Urinary bladder (tissue), 4 donors: Measurements from ENCODE around the gene RYR3. TPM values are rescaled to one million over a fixed set of nuclear protein-coding genes. Genes with fewer than 3 reads are reported as not detected.

Experiments used
- DNase-seq: peaks from one replicate; pipeline ENCODE4 v3.0.0-alpha.2; 2015; ENCODE audit errors: extremely low spot score
- H3K27ac ChIP-seq: one replicate; pipeline ENCODE4 v1.5.1; 2013; ENCODE audit warnings: low read depth, mild to moderate bottlenecking, moderate library complexity
- H3K36me3 ChIP-seq: one replicate; pipeline ENCODE4 v1.6.1; 2013; ENCODE audit warnings: mild to moderate bottlenecking, moderate library complexity; ENCODE audit not compliant: insufficient read depth
- H3K4me1 ChIP-seq: one replicate; pipeline ENCODE4 v1.6.1; 2013; ENCODE audit warnings: mild to moderate bottlenecking, moderate library complexity; ENCODE audit not compliant: insufficient read depth
- H3K4me3 ChIP-seq: one replicate; pipeline ENCODE4 v1.5.1; 2013; ENCODE audit warnings: low read depth, low read length
- WGBS: extraction: QIAGEN DNeasy Blood & Tissue Kit; methylation state at CpG from one replicate; pipeline ENCODE4 v1.1.7; 2013; 5-methylcytosine and 5-hydroxymethylcytosine counted together
- polyA plus RNA-seq: library from polyadenylated mRNA; stranded (reverse); fragments of 200-250 nt; gene quantifications from one replicate; pipeline ENCODE4 v1.2.3, GENCODE V29; 2013
- total RNA-seq: library from RNA; depleted of rRNA; stranded (reverse); fragments of >200 nt; gene quantifications from one replicate; pipeline ENCODE4 v1.2.3, GENCODE V29; 2014
- donor health status: healthy with polysubstance abuse.
- donor health status: healthy.

RYR3 gene
- total and polyA plus RNA-seq, 2 donors: 5.1 to 10.5 TPM

DNA sequence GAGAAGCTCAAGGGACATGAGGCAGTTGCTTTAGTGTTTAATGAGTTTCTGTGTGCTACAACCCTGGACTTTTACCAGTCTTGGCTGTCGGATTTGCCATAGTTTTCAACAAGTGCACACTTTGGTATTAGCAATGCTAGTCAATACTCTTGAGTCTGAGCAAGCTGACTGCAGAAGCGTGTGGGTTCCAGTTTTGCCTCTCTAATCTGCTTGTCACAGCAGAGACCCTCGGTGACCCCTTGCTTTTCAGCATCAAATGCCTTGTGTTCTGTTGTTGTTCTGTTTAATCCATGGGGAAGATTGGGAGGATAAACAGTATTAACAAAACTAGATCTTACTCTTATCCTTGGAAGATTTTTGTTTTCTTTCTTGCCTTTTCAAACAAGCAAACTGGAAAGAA lies 463.2 kb downstream of the RYR3 start:
- Histone ChIP-seq H3K27ac (no peak overlapping the region), H3K4me1 (no peaks in the 10 kb centered on the region), H3K36me3 (no peaks in the 10 kb centered on the region), H3K4me3 (no peak overlapping the region)
- DNase-seq: no peak
- 49% methylated on average over 3 of the region's 3 CpGs for WGBS

DNA sequence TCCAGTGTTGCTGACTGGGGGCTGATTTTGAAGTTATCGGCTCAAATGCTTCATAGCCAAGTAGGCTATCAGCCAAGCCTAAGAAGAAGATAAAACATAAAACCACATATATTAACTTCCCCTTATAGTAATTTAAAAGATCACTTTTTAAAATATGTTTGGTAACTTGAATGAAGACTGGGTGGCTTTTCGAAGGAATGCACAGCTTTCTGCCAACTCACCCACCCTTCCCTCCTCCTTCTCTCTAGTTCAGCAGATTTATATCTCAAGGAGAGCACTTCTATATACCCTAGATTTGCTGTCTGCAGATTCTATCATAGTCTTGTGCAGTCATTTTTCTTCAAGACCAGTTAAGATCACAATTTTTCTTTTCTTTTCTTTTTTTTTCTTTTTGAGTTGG lies 468.1 kb downstream of the RYR3 start:
- 60% methylated on average over 2 of the region's 2 CpGs for WGBS
- H3K36me3 ChIP-seq: no peaks in the 10 kb centered on the region
- DNase-seq: no peak
- no peaks in the 10 kb centered on the region for H3K4me1 ChIP-seq
- H3K27ac ChIP-seq: no peak overlapping the region
- no peak overlapping the region for H3K4me3 ChIP-seq

DNA sequence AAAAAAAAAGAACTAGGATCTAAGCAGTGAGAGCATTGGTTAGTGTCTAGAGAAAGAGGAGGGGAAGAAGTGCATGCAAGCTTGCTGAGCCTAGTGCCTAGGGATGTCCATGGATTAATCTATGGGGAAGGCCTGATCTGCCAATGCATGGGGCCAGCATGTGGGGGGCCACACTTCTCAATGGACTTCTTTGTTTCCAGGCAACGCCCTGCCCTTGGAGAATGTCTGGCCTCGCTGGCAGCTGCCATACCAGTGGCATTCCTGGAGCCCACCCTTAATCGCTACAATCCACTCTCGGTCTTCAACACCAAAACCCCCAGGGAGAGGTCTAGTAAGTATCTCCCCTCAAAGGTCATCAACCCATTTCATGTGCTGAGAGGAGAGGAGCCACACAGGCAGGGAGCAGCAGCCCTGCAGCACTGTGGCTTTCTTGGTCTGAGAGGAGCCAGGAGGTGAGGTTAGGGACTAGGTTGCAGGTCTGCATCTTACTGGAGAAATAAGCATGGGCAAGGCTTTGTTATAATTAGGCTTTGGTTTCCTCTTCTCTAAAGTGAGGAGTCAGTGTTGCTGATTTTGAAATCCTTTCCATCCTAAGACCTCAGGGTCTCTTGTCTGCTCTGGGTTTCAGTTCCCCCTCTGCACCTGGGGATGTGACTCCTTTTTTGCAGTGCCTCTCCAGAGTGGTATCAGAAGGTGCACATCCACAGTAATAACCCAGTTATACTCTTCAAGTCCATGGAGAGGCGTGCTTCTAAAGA lies 469.4 kb downstream of the RYR3 start:
- no peak overlapping the region for H3K4me3 ChIP-seq
- H3K36me3 ChIP-seq: no peaks in the 10 kb centered on the region
- H3K4me1 ChIP-seq: no peaks in the 10 kb centered on the region
- H3K27ac ChIP-seq: no peak overlapping the region
- DNase-seq: no peak
- 87% methylated on average over 5 of the region's 5 CpGs for WGBS

DNA sequence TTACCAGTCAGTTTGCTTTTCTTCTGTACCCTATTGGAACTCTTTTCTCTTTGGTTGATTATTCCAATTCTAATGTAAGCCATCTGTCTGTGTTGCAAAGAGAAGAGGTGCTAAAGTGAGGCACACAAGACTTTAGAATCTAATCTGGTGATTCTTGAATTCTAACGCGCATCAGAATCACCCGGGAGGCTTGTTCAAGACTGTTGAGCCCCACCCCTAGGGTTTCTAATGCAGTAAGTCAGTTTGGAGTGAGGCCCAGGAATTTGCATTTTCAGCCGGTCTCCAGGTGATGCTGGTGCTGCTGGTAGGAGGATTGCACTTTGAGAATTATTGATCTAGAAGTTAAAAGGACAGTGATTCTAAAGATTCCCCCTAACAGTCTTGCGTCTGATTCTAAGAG lies 472.2 kb downstream of the RYR3 start:
- Histone ChIP-seq H3K27ac (no peak overlapping the region), H3K4me3 (no peak overlapping the region), H3K4me1 (no peaks in the 10 kb centered on the region), H3K36me3 (no peaks in the 10 kb centered on the region)
- no peak for DNase-seq
- WGBS: 74% methylated on average over 5 of the region's 5 CpGs

DNA sequence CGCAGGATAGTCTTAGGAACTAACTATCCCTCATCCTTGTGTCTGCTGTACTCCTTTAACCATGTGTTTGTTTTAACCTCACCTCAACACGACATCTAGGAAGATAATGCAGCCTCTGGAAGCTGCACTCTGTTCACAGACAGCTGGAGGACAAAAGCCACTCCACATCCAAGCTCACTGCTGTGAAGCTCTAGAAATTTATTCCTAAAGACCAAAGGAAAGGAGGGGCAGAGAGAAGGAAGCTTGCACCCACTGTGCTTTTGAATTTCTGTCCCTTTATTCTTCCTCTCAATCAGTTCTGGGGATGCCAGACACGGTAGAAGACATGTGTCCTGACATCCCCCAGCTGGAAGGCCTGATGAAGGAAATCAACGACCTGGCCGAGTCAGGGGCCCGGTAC lies 474.6 kb downstream of the RYR3 start:
- no peak overlapping the region for H3K4me3 ChIP-seq
- H3K4me1 ChIP-seq: no peaks in the 10 kb centered on the region
- H3K36me3 ChIP-seq: no peaks in the 10 kb centered on the region
- no peak overlapping the region for H3K27ac ChIP-seq
- DNase-seq: no peak
- 65% methylated on average over 6 of the region's 6 CpGs for WGBS

DNA sequence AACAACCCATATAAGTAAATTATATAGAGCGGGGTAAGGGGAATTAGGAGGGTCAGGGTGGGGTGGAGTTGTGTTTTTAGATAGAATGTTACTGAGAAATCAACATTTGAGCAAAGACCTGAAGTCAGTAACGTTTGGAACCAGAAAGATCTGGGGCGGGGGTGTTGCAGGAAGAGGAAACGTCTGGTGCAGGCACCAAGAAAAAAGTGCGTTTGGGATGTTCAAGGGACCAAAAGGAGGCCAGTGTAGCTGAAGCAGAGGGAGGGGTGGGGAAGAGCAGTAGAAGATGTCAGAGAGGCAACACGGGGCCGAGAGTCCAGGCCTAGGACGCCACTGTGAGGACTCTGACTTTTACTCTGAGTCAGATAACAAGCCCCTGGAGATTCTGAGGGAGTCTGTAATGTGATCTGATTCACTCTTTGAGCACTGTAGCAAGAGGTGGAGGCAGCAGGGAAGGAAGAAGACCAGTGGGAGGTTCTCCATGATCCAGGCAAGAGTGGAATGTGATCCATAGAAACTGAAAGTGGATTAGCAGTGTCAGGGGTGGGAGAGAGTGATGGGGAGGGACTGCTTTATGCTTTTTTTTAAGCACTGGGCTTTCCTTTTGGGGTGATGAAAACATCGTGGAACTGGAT lies 478.3 kb downstream of the RYR3 start:
- Histone ChIP-seq H3K4me3 (no peak overlapping the region), H3K4me1 (no peaks in the 10 kb centered on the region), H3K27ac (no peak overlapping the region), H3K36me3 (no peaks in the 10 kb centered on the region)
- 38% methylated on average over 9 of the region's 9 CpGs for WGBS
- peak; percentile 3 for DNase-seq

DNA sequence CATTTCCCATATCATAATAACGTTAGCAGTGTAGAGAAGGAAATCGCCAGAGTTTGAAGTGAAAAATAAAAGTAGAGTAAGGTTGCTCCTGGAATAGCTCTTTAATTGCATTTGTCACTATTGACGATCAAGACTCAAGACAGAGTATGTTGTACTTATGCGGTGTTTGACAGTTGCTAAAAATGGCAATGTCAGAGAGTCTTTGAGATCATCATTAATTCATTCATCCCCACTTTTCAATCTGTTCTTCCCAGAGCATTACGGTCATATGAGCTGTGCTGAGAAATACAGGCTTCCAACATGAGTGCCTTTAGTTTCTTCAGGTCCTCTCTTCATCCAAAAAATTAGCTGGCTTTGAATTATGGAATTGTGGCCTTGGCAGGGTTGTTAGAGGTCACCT lies 483.7 kb downstream of the RYR3 start:
- Histone ChIP-seq H3K36me3 (no peaks in the 10 kb centered on the region), H3K4me3 (no peak overlapping the region), H3K4me1 (no peaks in the 10 kb centered on the region), H3K27ac (no peak overlapping the region)
- DNase-seq: no peak
- 92% methylated on average over 5 of the region's 5 CpGs for WGBS

DNA sequence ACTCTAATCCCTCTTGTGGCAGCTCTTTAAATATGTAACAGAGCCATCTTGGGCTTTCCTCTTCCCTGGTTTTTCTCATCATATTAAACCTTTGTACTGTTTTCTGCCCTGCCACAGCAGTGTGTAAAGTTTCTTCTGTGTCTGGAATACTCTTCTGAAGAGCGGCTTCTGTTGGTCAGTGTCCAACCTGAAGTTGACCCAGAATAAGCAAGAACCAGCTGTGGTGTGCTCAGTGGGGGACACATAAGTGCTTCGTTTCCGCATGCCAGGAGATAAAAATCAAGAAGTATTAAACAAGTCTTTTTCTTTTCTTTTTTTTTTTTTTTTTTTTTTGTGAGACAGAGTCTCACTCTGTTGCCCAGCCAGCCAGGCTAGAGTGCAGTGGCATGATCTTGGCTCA lies 484.3 kb downstream of the RYR3 start:
- no peak for DNase-seq
- Histone ChIP-seq H3K36me3 (no peaks in the 10 kb centered on the region), H3K4me3 (no peak overlapping the region), H3K4me1 (no peaks in the 10 kb centered on the region), H3K27ac (no peak overlapping the region)
- WGBS: 52% methylated on average over 3 of the region's 3 CpGs

DNA sequence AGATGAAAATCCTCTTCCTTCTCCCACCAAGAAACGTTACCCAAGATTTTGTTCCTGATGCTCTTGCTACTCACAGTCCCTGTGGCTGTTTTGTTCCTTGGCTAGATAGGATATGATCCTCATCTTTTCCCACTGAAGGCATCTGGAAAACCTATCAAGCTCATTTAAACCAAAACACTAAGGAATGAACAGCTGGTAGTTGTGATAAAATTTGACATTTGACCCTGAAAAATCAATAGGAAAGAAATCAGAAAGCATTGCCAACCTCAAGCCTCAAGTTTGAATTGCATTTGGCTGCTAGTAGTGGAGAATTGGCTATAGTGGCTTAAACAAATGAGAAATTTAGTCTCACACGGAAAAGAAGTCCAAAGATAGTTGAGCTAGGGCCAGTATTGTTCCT lies 486.9 kb downstream of the RYR3 start:
- WGBS: 77% methylated on average over 2 of the region's 2 CpGs
- H3K4me3 ChIP-seq: no peak overlapping the region

DNA sequence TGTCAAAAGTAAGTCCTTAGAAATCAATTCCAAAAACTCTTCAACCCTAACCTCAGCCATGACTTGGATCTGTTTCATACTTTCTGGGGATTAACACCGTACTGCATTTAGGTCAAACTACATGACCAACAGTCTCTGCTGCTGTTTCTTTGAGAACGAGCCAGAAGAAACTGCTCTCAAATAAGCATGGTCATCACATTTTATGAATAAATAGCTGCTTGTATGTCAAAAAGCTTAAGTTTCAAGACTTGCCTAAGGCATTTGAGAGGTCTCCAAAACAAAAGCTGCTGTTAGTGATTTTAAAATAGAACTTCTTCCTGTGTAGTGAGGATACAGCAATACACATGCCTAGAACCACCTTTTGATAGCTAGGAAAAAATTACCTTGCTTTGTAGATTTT lies 491.2 kb downstream of the RYR3 start:
- no peak for DNase-seq
- WGBS: 50% methylated on average over 2 of the region's 2 CpGs
- H3K27ac ChIP-seq: no peak overlapping the region
- no peak overlapping the region for H3K4me3 ChIP-seq
- H3K4me1 ChIP-seq: no peaks in the 10 kb centered on the region
- no peaks in the 10 kb centered on the region for H3K36me3 ChIP-seq

More for the DNA sequence above, 486.9 kb downstream of the RYR3 start:
- H3K4me1 ChIP-seq: no peaks in the 10 kb centered on the region
- DNase-seq: no peak
- no peaks in the 10 kb centered on the region for H3K36me3 ChIP-seq
- no peak overlapping the region for H3K27ac ChIP-seq

DNA sequence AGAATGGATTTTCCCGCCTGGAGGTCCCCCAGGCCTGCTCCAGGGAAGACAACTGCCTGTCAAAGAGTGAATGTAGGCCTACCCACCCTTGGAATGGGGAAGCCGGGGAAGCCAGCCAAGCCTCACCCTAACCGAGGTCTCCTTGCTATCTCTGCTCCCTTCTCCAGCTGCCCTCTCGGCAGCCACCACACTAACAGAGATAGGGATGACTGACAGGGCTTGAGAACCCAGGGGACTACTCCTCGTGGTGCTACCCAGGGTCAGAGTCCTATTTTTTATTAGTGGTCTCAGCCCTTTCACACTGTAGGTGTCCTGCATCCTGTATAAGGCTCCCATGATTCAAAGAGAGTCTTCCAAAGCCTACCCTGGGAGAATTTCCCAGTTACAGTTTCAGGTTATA lies 496.9 kb downstream of the RYR3 start:
- Histone ChIP-seq H3K4me1 (no peaks in the 10 kb centered on the region), H3K36me3 (no peaks in the 10 kb centered on the region), H3K4me3 (no peak overlapping the region), H3K27ac (no peak overlapping the region)
- WGBS: 73% methylated on average over 5 of the region's 5 CpGs
- DNase-seq: no peak

DNA sequence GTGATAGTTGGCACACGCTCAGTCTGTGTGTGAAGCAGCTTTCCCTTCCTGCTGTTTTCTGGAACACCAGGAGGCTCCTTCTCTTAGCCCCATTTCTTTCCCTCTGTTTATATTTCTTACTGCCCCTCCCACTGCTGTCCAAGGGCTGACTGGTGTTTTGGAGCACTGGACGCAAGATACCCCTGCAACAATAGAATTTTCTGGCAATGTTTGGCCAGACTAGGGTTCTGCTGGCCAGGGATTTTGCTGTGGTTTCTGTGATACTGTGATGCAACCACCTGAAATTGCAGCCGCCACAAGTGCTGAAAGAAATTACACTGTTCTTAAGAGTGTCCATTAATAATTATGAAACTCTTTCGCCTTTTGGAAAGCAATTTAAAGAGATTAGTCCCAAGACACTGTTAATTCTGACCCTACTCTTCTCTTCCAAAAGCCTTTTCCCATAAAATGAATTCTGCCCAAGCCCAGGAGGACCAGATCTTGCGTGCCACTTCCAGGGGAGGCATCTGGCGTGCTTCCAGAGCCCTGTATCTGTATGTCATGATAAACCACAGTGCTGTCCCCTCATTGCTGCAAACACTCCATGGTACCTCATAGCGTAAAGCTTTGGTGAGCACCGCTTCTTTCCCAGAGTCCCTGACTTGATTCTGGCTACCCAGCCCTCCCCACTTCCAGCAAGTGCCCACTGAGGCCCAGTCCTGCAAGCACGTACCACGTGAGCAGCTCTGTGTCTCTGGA lies 498.1 kb downstream of the RYR3 start:
- WGBS: 82% methylated on average over 10 of the region's 10 CpGs
- no peaks in the 10 kb centered on the region for H3K36me3 ChIP-seq
- DNase-seq: no peak
- H3K4me3 ChIP-seq: no peak overlapping the region
- no peak overlapping the region for H3K27ac ChIP-seq
- H3K4me1 ChIP-seq: no peaks in the 10 kb centered on the region

DNA sequence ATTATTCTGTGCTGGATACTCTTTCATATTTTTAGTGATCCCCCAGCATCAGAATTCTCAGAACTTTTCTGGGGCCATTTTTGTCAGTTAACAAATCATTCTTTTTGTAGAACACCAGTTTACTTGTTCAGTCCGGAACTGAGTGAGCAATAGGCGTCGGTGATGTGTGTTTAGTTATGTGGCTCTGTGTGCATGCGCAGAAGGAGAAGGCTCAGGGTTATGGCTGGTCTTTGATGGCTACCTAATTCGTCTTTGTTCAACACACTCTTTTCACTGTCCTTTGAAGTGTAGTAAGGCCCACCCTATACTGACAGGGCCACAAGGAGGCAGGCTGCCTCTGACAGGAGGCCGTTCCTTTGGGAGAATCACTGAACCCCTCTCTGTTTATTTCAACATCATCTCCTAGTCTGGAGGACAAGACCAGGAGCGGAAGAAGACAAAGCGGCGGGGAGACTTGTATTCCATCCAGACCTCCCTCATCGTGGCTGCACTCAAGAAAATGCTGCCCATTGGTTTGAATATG lies 499.4 kb downstream of the RYR3 start:
- 89% methylated on average over 10 of the region's 10 CpGs for WGBS
- Histone ChIP-seq H3K27ac (no peak overlapping the region), H3K4me3 (no peak overlapping the region), H3K4me1 (no peaks in the 10 kb centered on the region), H3K36me3 (no peaks in the 10 kb centered on the region)
- DNase-seq: no peak

DNA sequence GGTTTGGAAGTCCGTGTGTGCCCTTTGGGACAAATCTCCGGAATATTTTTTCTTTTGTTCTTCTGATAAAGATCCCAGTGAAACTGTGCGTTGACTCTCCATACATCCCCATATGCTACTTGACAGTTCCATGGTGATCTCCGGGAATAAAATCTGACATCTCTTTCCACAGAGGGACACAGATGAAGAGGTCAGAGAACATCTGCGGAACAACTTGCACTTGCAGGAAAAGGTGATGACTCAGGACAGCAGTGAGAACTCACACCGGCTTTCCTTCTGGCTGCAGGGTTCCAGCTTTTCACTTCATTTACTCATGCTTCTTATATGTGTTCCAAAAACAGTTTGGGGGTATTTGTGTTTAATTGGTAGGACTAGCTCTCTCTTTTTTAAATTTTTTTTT lies 500.0 kb downstream of the RYR3 start:
- Histone ChIP-seq H3K36me3 (no peaks in the 10 kb centered on the region), H3K4me1 (no peaks in the 10 kb centered on the region), H3K4me3 (no peak overlapping the region), H3K27ac (no peak overlapping the region)
- no peak for DNase-seq
- 77% methylated on average over 6 of the region's 6 CpGs for WGBS
